Activated CD8-positive, alpha-beta memory T cell treated with anti-CD3 and anti-CD28 coated beads, Interleukin-2, amount 50 U/mL, for 48 hours (primary cell): ENCODE measurements around the gene TMEM271.

Experiments used
- DNase-seq: peaks from one replicate; pipeline ENCODE4 v3.0.0-alpha.2; 2020

Gene TMEM271

GRCh38 chr4:531721-532565 lies 44.2 kb downstream of the TMEM271 start:
- DNase-seq, result no peak

DNA sequence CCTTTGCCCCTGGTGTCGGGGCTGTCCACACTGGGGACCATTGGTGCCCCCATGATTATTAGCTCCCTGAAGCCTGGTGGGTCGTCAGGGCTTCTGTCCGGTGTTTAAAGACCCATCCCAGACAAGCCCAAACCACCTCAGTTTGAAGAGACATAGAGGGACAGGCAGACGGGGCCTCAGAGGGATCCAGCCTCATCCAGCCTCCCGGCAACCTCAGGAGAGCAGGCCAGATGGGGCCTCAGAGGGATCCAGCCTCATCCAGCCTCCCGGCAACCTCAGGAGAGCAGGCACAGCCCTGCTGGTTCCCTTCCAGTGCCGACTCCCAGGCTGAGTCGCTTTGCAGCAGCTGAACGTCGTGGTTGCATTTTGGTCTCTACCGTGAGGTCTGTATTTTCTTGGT lies 45.0 kb downstream of the TMEM271 start:
- no peak for DNase-seq

- no peak for DNase-seq
Measured at GRCh38 chr4:530017-530781, 45.9 kb downstream of the TMEM271 start.

- no peak for DNase-seq
Measured at GRCh38 chr4:529563-529962, 46.5 kb downstream of the TMEM271 start.

DNA sequence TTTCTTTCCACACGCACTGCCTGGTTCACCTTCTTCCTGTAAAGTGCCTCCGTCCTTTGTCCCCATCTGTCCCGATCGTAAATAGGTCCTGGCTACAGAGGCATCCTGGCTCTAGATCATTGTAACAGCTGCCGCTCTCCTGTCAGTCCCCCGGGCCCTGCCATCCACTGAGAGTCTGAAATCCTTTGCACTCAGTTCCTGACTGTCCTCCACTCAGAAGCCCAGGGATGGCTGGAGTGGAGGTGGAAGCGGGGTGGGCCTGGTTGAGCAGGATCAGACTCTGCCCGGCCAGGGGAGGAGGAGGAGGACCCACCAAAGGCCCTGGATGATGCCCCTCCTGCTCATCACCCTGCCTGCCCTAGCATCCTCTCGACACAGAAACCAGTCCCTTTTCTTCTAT lies 47.3 kb downstream of the TMEM271 start:
- no peak for DNase-seq

DNA sequence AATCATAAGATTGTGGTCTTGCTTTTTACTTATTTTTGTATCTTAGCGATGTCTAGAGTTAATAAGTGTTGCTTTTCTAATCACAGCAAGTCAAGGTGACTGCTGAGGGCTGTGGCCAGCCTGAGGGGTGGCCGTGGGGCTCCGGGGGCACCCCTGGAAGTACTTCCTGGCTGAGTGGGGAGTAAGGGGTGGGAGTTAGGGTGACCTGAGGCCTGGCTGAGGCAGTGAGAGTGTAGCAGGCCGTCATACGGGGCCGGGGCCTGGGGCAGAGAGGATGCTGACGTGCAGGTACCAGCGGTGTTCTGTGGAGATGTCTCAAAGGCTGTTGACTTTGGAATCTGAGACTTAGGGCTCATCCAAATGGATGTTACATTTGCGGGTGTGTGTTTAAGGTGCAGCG lies 47.8 kb downstream of the TMEM271 start:
- no peak for DNase-seq

- DNase-seq, result no peak
Measured at GRCh38 chr4:526971-527460, 49.1 kb downstream of the TMEM271 start.

DNA sequence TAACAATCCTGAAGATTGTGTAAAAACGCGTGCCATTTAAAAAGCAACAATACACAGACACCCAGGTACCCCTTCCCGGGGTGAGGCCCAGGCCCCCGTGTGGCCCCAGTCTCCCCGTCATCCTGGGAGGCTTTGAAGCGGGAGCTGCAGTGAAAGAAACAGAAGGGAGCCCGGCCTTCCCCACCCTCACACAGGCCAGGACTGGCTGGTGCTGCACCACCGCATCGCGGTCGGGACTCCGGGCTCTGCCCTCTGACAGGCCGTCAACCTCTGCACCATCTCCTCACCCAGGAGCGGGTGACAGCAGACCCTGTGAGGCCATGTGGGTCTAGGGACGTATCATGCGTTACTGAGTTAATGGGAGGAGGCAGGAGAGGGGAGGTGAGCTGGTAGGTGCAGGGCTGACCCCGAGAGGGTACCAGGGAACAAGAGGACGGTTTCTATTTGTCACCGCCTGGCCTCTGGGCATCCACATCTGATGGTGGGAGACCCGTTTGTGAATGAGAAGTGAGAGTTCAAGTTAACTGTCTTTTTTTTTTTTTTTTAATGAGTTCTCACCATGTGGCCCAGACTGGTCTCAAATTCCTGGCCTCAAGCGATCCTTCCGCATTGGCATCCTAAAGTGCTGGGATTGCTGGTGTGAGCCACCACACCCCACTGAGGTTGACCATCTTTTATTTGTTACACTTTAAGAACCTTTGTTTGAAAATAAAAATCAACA lies 49.7 kb downstream of the TMEM271 start:
- no peak for DNase-seq

DNA sequence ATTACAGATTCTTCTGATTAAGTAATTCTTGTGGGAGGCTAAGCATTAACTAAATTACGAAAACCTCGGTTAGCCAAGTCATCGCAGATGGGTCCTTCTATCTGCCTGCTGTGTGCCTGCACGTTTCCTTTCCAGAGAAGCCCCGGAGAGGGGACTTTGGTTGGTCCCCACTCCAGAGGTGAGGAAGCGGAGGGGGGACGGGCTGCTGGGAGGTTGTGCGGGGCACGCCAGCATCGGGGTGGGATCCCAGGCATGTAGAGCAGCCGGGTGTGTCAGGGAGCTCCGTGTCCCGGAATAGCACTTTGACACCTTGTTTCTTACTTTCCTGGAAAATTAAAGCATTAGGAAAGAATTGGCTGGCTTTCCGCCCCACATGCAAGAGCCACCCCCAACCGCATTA lies 50.4 kb downstream of the TMEM271 start:
- no peak for DNase-seq

- DNase-seq, result no peak
Measured at GRCh38 chr4:524196-524595, 51.9 kb downstream of the TMEM271 start.
